ENCODE data around the gene CHSY1. TPM values are rescaled to one million over a fixed set of nuclear protein-coding genes. Genes with fewer than 3 reads are reported as not detected.

CHSY1 gene
- total RNA-seq, 4 donors from 2014 or later: 8.8 to 19.3 (median 11.4) TPM

DNA sequence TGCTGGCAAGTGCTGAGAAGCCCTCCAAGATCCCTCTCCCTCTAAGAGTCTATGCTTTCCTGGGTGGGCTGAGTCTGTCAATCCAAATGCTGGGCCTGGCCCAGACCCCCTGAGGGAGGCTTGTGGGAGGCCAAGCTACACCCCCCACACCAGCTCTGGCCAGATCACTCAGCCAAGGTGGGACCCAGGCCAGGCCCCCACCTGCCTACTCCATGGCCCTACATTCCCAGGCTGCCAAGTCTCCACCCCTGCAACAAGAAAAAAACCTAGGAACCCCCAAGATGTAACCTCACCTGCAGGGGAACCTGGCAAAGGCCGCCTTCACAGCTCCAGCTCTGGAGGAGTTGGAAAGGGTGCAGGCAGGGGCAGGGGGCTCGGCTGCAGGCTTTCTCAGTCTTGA, 109.1 kb downstream of the CHSY1 start:
- Histone ChIP-seq H3K27me3 (no peaks in the 10 kb centered on the region), H3K4me3 (no peak overlapping the region), H3K9me3 (no peaks in the 10 kb centered on the region), H3K4me1 (peaks cover 0 to 4% (median 3%) of the 10 kb centered on the region in 3 donors), H3K27ac (no peak overlapping the region), H3K36me3 (no peaks in the 10 kb centered on the region)
- DNase-seq: no peak
- WGBS, 2 donors: 77% methylated on average over 2 of the region's 2 CpGs; no CpG with 5 or more reads in 1 of the 2 donors
- intact Hi-C loops (cut with DNase I): no loop called here
- TF ChIP-seq, protein P1, sequence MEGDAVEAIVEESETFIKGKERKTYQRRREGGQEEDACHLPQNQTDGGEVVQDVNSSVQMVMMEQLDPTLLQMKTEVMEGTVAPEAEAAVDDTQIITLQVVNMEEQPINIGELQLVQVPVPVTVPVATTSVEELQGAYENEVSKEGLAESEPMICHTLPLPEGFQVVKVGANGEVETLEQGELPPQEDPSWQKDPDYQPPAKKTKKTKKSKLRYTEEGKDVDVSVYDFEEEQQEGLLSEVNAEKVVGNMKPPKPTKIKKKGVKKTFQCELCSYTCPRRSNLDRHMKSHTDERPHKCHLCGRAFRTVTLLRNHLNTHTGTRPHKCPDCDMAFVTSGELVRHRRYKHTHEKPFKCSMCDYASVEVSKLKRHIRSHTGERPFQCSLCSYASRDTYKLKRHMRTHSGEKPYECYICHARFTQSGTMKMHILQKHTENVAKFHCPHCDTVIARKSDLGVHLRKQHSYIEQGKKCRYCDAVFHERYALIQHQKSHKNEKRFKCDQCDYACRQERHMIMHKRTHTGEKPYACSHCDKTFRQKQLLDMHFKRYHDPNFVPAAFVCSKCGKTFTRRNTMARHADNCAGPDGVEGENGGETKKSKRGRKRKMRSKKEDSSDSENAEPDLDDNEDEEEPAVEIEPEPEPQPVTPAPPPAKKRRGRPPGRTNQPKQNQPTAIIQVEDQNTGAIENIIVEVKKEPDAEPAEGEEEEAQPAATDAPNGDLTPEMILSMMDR (IDR thresholded peaks at IDR 0.05): no peak
- TF ChIP-seq POLR2A (IDR thresholded peaks at IDR 0.05): no peak

DNA sequence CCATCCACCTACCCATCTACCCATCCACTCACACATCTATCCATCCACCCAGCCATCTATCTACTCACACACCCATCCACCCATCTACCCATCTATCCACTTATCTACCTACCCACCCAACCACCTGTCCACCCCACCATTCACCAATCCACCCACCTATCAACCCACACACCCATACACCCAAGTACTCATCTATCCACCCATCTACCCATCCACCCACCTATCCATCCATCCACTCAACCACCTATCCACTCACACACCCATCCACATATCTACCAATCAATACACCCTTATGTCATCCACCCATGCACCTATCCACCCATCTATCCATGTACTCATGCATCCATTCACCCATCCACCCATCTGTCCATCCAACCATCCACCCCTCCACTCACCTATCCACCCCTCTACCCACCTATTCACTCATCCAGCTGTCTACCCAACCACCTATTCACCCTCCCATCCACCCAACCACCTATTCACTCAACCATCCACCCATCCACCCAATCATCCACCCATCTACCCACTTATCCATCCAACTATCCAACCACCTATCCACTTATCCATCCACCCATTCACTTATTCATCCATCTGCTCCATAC, 109.8 kb downstream of the CHSY1 start:
- H3K9me3 ChIP-seq: no peaks in the 10 kb centered on the region
- no peak overlapping the region for H3K27ac ChIP-seq
- DNase-seq: no peak
- intact Hi-C loops (cut with DNase I): no loop called here
- no peaks in the 10 kb centered on the region for H3K36me3 ChIP-seq
- peaks cover 0 to 4% (median 3%) of the 10 kb centered on the region in 3 donors for H3K4me1 ChIP-seq
- TF ChIP-seq, protein P1 (IDR thresholded peaks at IDR 0.05): no peak
- no peak for TF ChIP-seq POLR2A (IDR thresholded peaks at IDR 0.05)
- H3K4me3 ChIP-seq: no peak overlapping the region
- no peaks in the 10 kb centered on the region for H3K27me3 ChIP-seq

DNA sequence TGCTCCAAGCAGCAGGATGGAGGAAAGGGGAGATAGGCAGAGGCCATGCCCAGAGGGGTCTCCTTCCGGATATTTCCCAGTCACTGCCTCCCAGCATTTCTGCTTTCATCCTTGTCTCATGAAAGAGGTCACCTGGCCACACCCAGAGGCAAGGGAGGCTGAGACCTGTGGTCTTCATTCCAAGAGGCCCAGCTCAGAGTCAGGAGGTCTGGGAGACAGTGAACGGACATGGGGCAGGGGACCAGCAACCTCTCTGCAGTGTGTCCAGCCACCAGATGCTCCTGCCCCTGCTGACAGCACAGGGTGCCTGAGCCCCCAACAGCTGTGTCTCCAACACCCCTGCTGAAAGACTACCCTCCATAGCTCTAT, 111.2 kb downstream of the CHSY1 start:
- TF ChIP-seq POLR2A (IDR thresholded peaks at IDR 0.05): no peak
- TF ChIP-seq, protein P1 (IDR thresholded peaks at IDR 0.05): no peak
- 92 to 100% methylated on average over 1 to 2 of the region's 2 CpGs for WGBS, 2 donors

DNA sequence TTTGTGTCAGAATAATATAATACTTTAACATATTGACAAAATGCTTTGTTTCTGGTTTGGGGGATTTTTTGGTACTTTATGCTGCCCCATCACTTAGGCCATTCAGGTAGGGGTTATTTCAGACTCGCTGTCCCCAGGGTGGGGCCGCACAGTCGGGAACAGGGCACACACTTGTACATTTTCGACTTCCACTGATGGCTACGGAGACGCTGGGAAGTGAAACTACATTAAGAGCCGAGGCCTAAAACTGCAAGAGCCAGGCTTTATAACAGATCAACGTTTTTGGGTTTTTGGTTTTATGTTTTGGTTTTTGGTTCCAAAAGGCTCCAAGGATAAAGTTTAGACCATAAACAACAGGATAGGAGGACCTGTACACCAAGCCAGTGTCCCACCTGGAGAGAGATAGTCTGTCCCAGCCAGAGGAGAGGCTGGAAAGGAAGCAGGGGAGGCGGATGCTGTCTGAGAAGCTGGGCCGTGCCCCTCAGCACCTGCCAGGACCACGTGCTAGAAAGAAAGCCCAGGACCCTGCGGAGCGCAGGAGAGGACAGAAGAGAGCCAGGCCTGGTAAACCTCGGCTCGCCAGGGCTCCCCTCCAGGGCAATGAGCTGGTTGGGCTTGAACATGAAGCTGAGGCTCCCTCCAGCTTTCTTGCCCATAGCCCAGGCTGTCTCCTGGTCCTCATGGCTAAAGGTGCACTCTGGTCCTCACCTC, 111.7 kb downstream of the CHSY1 start:
- intact Hi-C loops (cut with DNase I): no loop called here
- H3K27me3 ChIP-seq: no peaks in the 10 kb centered on the region
- 77 to 89% methylated on average over 14 to 15 of the region's 15 CpGs for WGBS, 2 donors

More for the DNA sequence above, 111.2 kb downstream of the CHSY1 start:
- intact Hi-C loops (cut with DNase I): no loop called here
- peaks cover 0 to 4% (median 3%) of the 10 kb centered on the region in 3 donors for H3K4me1 ChIP-seq
- H3K27ac ChIP-seq: no peak overlapping the region
- H3K4me3 ChIP-seq: no peak overlapping the region
- H3K9me3 ChIP-seq: no peaks in the 10 kb centered on the region
- DNase-seq: no peak
- H3K27me3 ChIP-seq: no peaks in the 10 kb centered on the region
- H3K36me3 ChIP-seq: no peaks in the 10 kb centered on the region

More for the DNA sequence above, 111.7 kb downstream of the CHSY1 start:
- H3K4me1 ChIP-seq: peaks cover 0 to 4% (median 3%) of the 10 kb centered on the region in 3 donors
- H3K36me3 ChIP-seq: no peaks in the 10 kb centered on the region
- H3K4me3 ChIP-seq: no peak overlapping the region
- TF ChIP-seq POLR2A (IDR thresholded peaks at IDR 0.05): no peak
- TF ChIP-seq, protein P1 (IDR thresholded peaks at IDR 0.05): no peak
- no peak for DNase-seq
- H3K27ac ChIP-seq: no peak overlapping the region
- H3K9me3 ChIP-seq: no peaks in the 10 kb centered on the region
